A673 (cell line): Measurements from ENCODE around the gene TTC7B. TPM values are rescaled to one million over a fixed set of nuclear protein-coding genes. Genes with fewer than 3 reads are reported as not detected.
"Not testable (repeated sequence)": the region's sequence is repeated elsewhere in the genome, so short reads cannot be mapped to it uniquely, and the experiment has no call there.

Source experiments
- BruUV-seq: library from RNA; stranded (reverse); fragments of 400-500 nt; replicated peaks from 2 replicates; lab custom pipeline; 2021; lab: Mats Ljungman, UMichigan
- CTCF ChIA-PET: fragments of 300-600 bp; sonication (Branson Sonifier 250); formaldehyde crosslinking; loops from one replicate; lab custom pipeline; 2022; ENCODE audit warnings: antibody characterized with exemption; lab: Charles Lee
- POLR2A ChIA-PET: fragments of 300-600 bp; sonication (Branson Sonifier 250); formaldehyde crosslinking; loops from one replicate; lab custom pipeline; 2022; ENCODE audit warnings: antibody characterized with exemption; ENCODE audit not compliant: low non-redundant PET; lab: Charles Lee
- DNase-seq: peaks from one replicate; pipeline ENCODE4 v3.0.0-alpha.2; 2015; ENCODE audit warnings: low spot score
- H3K27ac ChIP-seq: fragments of 200-600 bp; sonication (generic); 2 replicates; pipeline ENCODE4 v1.5.1; 2016; ENCODE audit warnings: mixed run types, low read depth, mild to moderate bottlenecking, mixed read lengths, antibody characterized with exemption, low read length; ENCODE audit not compliant: poor library complexity, severe bottlenecking
- H3K27me3 ChIP-seq: fragments of 200-600 bp; sonication (generic); replicated peaks from 2 replicates; pipeline ENCODE4 v1.6.1; 2017; ENCODE audit warnings: mixed run types, low read depth, mild to moderate bottlenecking, mixed read lengths, antibody characterized with exemption, low read length; ENCODE audit not compliant: insufficient read depth, poor library complexity
- H3K36me3 ChIP-seq: fragments of 200-600 bp; sonication (generic); 2 replicates; pipeline ENCODE4 v1.6.1; 2016; ENCODE audit warnings: mixed run types, mild to moderate bottlenecking, mixed read lengths, antibody characterized with exemption, low read length; ENCODE audit not compliant: insufficient read depth, poor library complexity, severe bottlenecking
- H3K4me1 ChIP-seq: fragments of 200-600 bp; sonication (generic); 2 replicates; pipeline ENCODE4 v1.6.1; 2017; ENCODE audit warnings: mixed run types, mild to moderate bottlenecking, mixed read lengths, antibody characterized with exemption, low read length; ENCODE audit not compliant: insufficient read depth, poor library complexity, severe bottlenecking
- H3K4me3 ChIP-seq: fragments of 200-600 bp; sonication (generic); 2 replicates; pipeline ENCODE4 v1.5.1; 2016; ENCODE audit warnings: low read depth, mixed run types, mild to moderate bottlenecking, mixed read lengths, low read length; ENCODE audit not compliant: poor library complexity, severe bottlenecking
- H3K9me3 ChIP-seq: fragments of 200-600 bp; sonication (generic); 2 replicates; pipeline ENCODE4 v1.6.1; 2016; ENCODE audit warnings: mixed run types, low read depth, mild to moderate bottlenecking, mixed read lengths, antibody characterized with exemption, low read length; ENCODE audit not compliant: poor library complexity, severe bottlenecking
- CTCF ChIP-seq: fragments of 300-800, 200-600 bp; sonication (generic); conservative IDR thresholded peaks from 2 replicates; pipeline ENCODE4 v1.5.1; 2017; ENCODE audit warnings: low read depth, mild to moderate bottlenecking, antibody characterized with exemption, low read length, moderate library complexity, mixed read lengths
- EZH2 ChIP-seq: fragments of 200-600 bp; sonication (generic); IDR thresholded peaks from 2 replicates; pipeline ENCODE4 v1.6.1; 2017; ENCODE audit warnings: borderline replicate concordance, low read depth, mild to moderate bottlenecking, mixed read lengths, antibody characterized with exemption, low read length; ENCODE audit not compliant: poor library complexity, severe bottlenecking
- intact Hi-C: fragments of 100-400 bp; cut with micrococcal nuclease; formaldehyde crosslinking; loops from one replicate; pipeline ENCODE4 v1.10.0; 2022; ENCODE audit not compliant: unreplicated experiment
- total RNA-seq: library from RNA; stranded (reverse); gene quantifications from 2 replicates; pipeline ENCODE4 v1.2.3, GENCODE V29; 2021

Gene TTC7B
- total RNA-seq, 1 experiment from 2014 or later: 39.2 TPM

- Histone ChIP-seq H3K27me3 (no peaks in the 10 kb centered on the region), H3K36me3 (no peaks in the 10 kb centered on the region), H3K27ac (no peak overlapping the region), H3K4me3 (no peak overlapping the region), H3K9me3 (no peaks in the 10 kb centered on the region), H3K4me1 (no peaks in the 10 kb centered on the region)
- no TSS peak for BruUV-seq
- intact Hi-C loops: no loop called here
- no peak for DNase-seq
- TF ChIP-seq EZH2 (no peak), CTCF (no peak)
- POLR2A ChIA-PET: no interaction called here
- CTCF ChIA-PET: no interaction called here
Measured at GRCh38 chr14:90842726-90843125, 26.5 kb upstream of the TTC7B start.

- H3K9me3 ChIP-seq, H3K36me3 ChIP-seq, H3K27me3 ChIP-seq, H3K4me1 ChIP-seq, DNase-seq, POLR2A ChIA-PET, CTCF ChIA-PET, intact Hi-C loops, H3K27ac ChIP-seq, H3K4me3 ChIP-seq, BruUV-seq: not testable (repeated sequence)
Measured at GRCh38 chr14:90840667-90841066, 24.4 kb upstream of the TTC7B start.

- no peak for TF ChIP-seq CTCF
- TF ChIP-seq EZH2: no peak
- Histone ChIP-seq H3K9me3 (no peaks in the 10 kb centered on the region), H3K36me3 (no peaks in the 10 kb centered on the region), H3K27ac (no peak overlapping the region), H3K4me1 (no peaks in the 10 kb centered on the region), H3K27me3 (no peaks in the 10 kb centered on the region), H3K4me3 (no peak overlapping the region)
- intact Hi-C loops: no loop called here
- POLR2A ChIA-PET: no interaction called here
- CTCF ChIA-PET: no interaction called here
- no TSS peak for BruUV-seq
- no peak for DNase-seq
Measured at GRCh38 chr14:90839889-90840266, 23.6 kb upstream of the TTC7B start.

GRCh38 chr14:90839024-90839888 is 23.0 kb upstream of the TTC7B start:
- Histone ChIP-seq H3K27me3 (no peaks in the 10 kb centered on the region), H3K4me3 (no peak overlapping the region), H3K27ac (no peak overlapping the region), H3K4me1 (no peaks in the 10 kb centered on the region), H3K9me3 (no peaks in the 10 kb centered on the region), H3K36me3 (no peaks in the 10 kb centered on the region)
- DNase-seq: no peak
- BruUV-seq: no TSS peak
- intact Hi-C loops: no loop called here
- ChIA-PET POLR2A (no interaction called here), CTCF (no interaction called here)
- TF ChIP-seq CTCF: no peak
- no peak for TF ChIP-seq EZH2

- H3K4me3 ChIP-seq, CTCF ChIA-PET, intact Hi-C loops, H3K9me3 ChIP-seq, BruUV-seq, H3K27ac ChIP-seq, H3K36me3 ChIP-seq, H3K4me1 ChIP-seq, POLR2A ChIA-PET, DNase-seq, H3K27me3 ChIP-seq: not testable (repeated sequence)
Measured at GRCh38 chr14:90838531-90838930, 22.3 kb upstream of the TTC7B start.
